Measurements from ENCODE around the gene C3orf20.

DNA sequence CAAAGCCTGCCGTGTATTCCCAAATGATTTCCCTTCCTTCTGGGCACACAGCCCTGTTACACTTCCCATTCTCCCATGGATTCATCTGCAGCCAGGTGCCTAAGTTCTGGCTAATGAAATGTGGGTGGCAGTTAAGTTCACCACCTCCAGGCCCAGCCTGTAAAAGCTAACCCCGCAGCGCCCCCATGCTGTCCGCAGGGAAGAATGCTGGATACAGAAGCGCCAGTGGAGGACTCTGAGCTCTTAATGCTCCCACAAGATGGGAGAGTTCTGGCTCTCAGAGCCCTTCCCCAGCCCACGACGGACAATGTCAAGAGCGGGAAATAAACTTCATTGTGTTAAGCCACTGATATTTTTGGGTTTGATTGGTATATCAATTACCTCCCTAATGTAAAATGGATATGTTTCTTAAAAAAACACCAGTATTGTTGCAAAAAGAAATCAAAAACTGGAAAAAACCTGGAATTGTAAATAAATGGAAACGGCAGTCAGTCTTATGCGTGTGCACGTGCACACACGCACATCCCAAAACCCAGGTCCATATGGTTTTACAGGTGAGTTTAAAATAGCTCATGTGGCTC, 106.1 kb downstream of the C3orf20 start:
- TF ChIP-seq POLR2A (IDR thresholded peaks at IDR 0.05; ENCODE audit: extremely low read depth, insufficient read length): no peak
- TF ChIP-seq, protein P1, sequence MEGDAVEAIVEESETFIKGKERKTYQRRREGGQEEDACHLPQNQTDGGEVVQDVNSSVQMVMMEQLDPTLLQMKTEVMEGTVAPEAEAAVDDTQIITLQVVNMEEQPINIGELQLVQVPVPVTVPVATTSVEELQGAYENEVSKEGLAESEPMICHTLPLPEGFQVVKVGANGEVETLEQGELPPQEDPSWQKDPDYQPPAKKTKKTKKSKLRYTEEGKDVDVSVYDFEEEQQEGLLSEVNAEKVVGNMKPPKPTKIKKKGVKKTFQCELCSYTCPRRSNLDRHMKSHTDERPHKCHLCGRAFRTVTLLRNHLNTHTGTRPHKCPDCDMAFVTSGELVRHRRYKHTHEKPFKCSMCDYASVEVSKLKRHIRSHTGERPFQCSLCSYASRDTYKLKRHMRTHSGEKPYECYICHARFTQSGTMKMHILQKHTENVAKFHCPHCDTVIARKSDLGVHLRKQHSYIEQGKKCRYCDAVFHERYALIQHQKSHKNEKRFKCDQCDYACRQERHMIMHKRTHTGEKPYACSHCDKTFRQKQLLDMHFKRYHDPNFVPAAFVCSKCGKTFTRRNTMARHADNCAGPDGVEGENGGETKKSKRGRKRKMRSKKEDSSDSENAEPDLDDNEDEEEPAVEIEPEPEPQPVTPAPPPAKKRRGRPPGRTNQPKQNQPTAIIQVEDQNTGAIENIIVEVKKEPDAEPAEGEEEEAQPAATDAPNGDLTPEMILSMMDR (IDR thresholded peaks at IDR 0.05; ENCODE audit: low read depth, low read length): peak; percentile 81
